Ishikawa (cell line): Measurements from ENCODE around the gene PRICKLE2.

Experiments
- CREB1 ChIP-seq: IDR thresholded peaks from 2 replicates; pipeline ENCODE4 v1.6.1; 2012; ENCODE audit warnings: low read depth
- EGR1 ChIP-seq: IDR thresholded peaks from 2 replicates; pipeline ENCODE4 v1.6.1; 2012
- EP300 ChIP-seq: IDR thresholded peaks from 2 replicates; pipeline ENCODE4 v1.6.1; 2012; ENCODE audit warnings: borderline replicate concordance
- FOXM1 ChIP-seq: IDR thresholded peaks from 2 replicates; pipeline ENCODE4 v1.6.1; 2012; ENCODE audit warnings: low read depth, borderline replicate concordance
- MAX ChIP-seq: IDR thresholded peaks from 2 replicates; pipeline ENCODE4 v1.6.1; 2012
- NFIC ChIP-seq: IDR thresholded peaks from 2 replicates; pipeline ENCODE4 v1.6.1; 2012
- RAD21 ChIP-seq: IDR thresholded peaks from 2 replicates; pipeline ENCODE4 v1.6.1; 2012; ENCODE audit warnings: low read depth
- REST ChIP-seq: IDR thresholded peaks from 2 replicates; pipeline ENCODE4 v1.6.1; 2012; ENCODE audit warnings: low read depth, mild to moderate bottlenecking
- TAF1 ChIP-seq: IDR thresholded peaks from 2 replicates; pipeline ENCODE4 v1.6.1; 2012; ENCODE audit warnings: low read depth, mild to moderate bottlenecking
- TEAD4 ChIP-seq: IDR thresholded peaks from 2 replicates; pipeline ENCODE4 v1.6.1; 2012
- ZBTB7A ChIP-seq: IDR thresholded peaks from 2 replicates; pipeline ENCODE4 v1.6.1; 2012; ENCODE audit warnings: low read depth

GRCh38 chr3:64234571-64234970 is 9.3 kb upstream of the PRICKLE2 start:
- TF ChIP-seq TEAD4 (no peak), CREB1 (no peak), NFIC (no peak), ZBTB7A (no peak), MAX (no peak), EP300 (no peak), EGR1 (no peak), FOXM1 (no peak), RAD21 (no peak), TAF1 (no peak), REST (no peak)
